GM10266 (cell line): Measurements from ENCODE around the gene ONECUT3.

ENCODE experiments used
- DNase-seq: peaks from one replicate; pipeline ENCODE4 v3.0.0; 2012; ENCODE audit errors: extremely low spot score
- CTCF ChIP-seq: IDR thresholded peaks from 2 replicates; pipeline ENCODE4 v1.5.1; 2012; ENCODE audit warnings: mild to moderate bottlenecking, low read depth; ENCODE audit not compliant: control insufficient read depth, insufficient read depth; ENCODE audit errors: missing control alignments

Gene ONECUT3

GRCh38 chr19:1717200-1717969 lies 35.9 kb upstream of the ONECUT3 start:
- no peak for TF ChIP-seq CTCF
- DNase-seq, result no peak

- no peak for DNase-seq
- no peak for TF ChIP-seq CTCF
Observed at GRCh38 chr19:1717970-1718264, 35.4 kb upstream of the ONECUT3 start.

- no peak for DNase-seq
- no peak for TF ChIP-seq CTCF
Observed at GRCh38 chr19:1718420-1719291, 34.6 kb upstream of the ONECUT3 start.

- TF ChIP-seq CTCF, result no peak
Observed at GRCh38 chr19:1719519-1719918, 33.8 kb upstream of the ONECUT3 start.

GRCh38 chr19:1720237-1720636 lies 33.1 kb upstream of the ONECUT3 start:
- no peak for TF ChIP-seq CTCF

More at GRCh38 chr19:1719519-1719918, 33.8 kb upstream of the ONECUT3 start:
- no peak for DNase-seq

GRCh38 chr19:1725100-1726064 lies 27.9 kb upstream of the ONECUT3 start:
- no peak for TF ChIP-seq CTCF
- peak; percentile 90 for DNase-seq

More at GRCh38 chr19:1720237-1720636, 33.1 kb upstream of the ONECUT3 start:
- DNase-seq, result no peak
